Measurements from ENCODE around the gene KLHDC7A.

DNA sequence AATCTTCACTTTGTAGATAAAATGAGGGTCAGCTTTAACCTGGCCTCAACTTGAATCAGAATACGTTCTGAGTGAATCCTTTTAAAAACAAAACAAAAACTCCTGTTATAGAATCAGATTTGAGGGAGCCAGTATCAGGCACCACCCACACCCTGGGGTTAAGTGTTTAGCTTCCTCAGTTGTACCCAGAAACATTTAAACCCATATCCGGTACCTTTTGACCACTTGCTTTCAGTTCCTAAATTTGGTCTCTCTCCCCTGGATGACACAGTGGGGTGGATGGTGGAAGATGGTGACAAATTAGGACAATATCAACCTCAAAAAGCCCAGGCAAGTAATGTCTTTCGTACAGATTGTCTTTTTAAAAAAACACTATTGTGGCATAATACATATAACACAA lies 10.4 kb downstream of the KLHDC7A start:
- TF ChIP-seq, protein P1, sequence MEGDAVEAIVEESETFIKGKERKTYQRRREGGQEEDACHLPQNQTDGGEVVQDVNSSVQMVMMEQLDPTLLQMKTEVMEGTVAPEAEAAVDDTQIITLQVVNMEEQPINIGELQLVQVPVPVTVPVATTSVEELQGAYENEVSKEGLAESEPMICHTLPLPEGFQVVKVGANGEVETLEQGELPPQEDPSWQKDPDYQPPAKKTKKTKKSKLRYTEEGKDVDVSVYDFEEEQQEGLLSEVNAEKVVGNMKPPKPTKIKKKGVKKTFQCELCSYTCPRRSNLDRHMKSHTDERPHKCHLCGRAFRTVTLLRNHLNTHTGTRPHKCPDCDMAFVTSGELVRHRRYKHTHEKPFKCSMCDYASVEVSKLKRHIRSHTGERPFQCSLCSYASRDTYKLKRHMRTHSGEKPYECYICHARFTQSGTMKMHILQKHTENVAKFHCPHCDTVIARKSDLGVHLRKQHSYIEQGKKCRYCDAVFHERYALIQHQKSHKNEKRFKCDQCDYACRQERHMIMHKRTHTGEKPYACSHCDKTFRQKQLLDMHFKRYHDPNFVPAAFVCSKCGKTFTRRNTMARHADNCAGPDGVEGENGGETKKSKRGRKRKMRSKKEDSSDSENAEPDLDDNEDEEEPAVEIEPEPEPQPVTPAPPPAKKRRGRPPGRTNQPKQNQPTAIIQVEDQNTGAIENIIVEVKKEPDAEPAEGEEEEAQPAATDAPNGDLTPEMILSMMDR (IDR thresholded peaks at IDR 0.05) = no peak
- TF ChIP-seq EZH2 (IDR thresholded peaks at IDR 0.05) (no peak), EZH2phosphoT487 (IDR thresholded peaks at IDR 0.05) (no peak)
